Measurements from ENCODE around the gene NCOA3. TPM values are rescaled to one million over a fixed set of nuclear protein-coding genes. Genes with fewer than 3 reads are reported as not detected.

The NCOA3 gene
- total and polyA plus RNA-seq, 10 of the 15 experiments (the other 5 are each of a cell fraction or from before 2014, with no cell fraction given) = 16.9 to 96.2 (median 73.6) TPM

- TF ChIP-seq ZBED1 (IDR thresholded peaks at IDR 0.05; ENCODE audit: borderline replicate concordance) = no peak
- TF ChIP-seq CBX3 (IDR thresholded peaks at IDR 0.05; ENCODE audit: borderline replicate concordance, low read depth) = no peak
- TF ChIP-seq SIN3A (IDR thresholded peaks at IDR 0.05; ENCODE audit: low read depth, low read length) = no peak
- TF ChIP-seq HDGF (IDR thresholded peaks at IDR 0.05) = no peak
- TF ChIP-seq NRF1 (conservative IDR thresholded peaks at IDR 0.05; ENCODE audit: low read depth, low read length) = no peak
- TF ChIP-seq IKZF1 (conservative IDR thresholded peaks at IDR 0.05) = peak; percentile 23; the same call in 1 of the 2 replicates
- no peak for TF ChIP-seq BCL3 (IDR thresholded peaks at IDR 0.05; ENCODE audit: borderline replicate concordance, insufficient read depth, low read depth, low read length, poor library complexity, severe bottlenecking)
- TF ChIP-seq HDAC2 (IDR thresholded peaks at IDR 0.05) = no peak
- TF ChIP-seq HDAC6 (IDR thresholded peaks at IDR 0.05; ENCODE audit: unreplicated experiment) = no peak
- peak; percentile 43; the same call in 1 of the 2 replicates for TF ChIP-seq PAX5 (IDR thresholded peaks at IDR 0.05; ENCODE audit: borderline replicate concordance, low read depth, low read length)
- no peak for TF ChIP-seq ATF3 (IDR thresholded peaks at IDR 0.05; ENCODE audit: borderline replicate concordance, extremely low read depth, low read depth, low read length)
- TF ChIP-seq RAD21 (IDR thresholded peaks at IDR 0.05; ENCODE audit: insufficient read depth, low read depth, low read length) = no peak
- no peak for TF ChIP-seq RB1 (IDR thresholded peaks at IDR 0.05; ENCODE audit: borderline replicate concordance)
- TF ChIP-seq CREB1 (IDR thresholded peaks at IDR 0.05; ENCODE audit: low read depth) = no peak
- TF ChIP-seq KAT2A (conservative IDR thresholded peaks at IDR 0.05; ENCODE audit: control insufficient read depth, low read depth, low read length) = no peak
- TF ChIP-seq NFYA (IDR thresholded peaks at IDR 0.05; ENCODE audit: borderline replicate concordance, low read depth, low read length) = no peak
- no peak for TF ChIP-seq ZZZ3 (IDR thresholded peaks at IDR 0.05; ENCODE audit: control insufficient read depth, insufficient read length, low read depth)
- no peak for TF ChIP-seq POU2F2 (IDR thresholded peaks at IDR 0.05; ENCODE audit: borderline replicate concordance, low read depth, low read length)
- no peak for TF ChIP-seq KLF5 (IDR thresholded peaks at IDR 0.05; ENCODE audit: partially characterized antibody)
- TF ChIP-seq TCF7 (IDR thresholded peaks at IDR 0.05; ENCODE audit: borderline replicate concordance) = no peak
- no peak for TF ChIP-seq POLR2AphosphoS2 (IDR thresholded peaks at IDR 0.05; ENCODE audit: low read depth, low read length)
- 0 out of 2 replicates have a peak, but pooled peaks have one; percentile 19 for TF ChIP-seq ZNF687 (IDR thresholded peaks at IDR 0.05)
- no peak for TF ChIP-seq SUZ12 (IDR thresholded peaks at IDR 0.05; ENCODE audit: unreplicated experiment)
- peak; percentile 40; the same call in 1 of the 2 replicates for TF ChIP-seq CREM (IDR thresholded peaks at IDR 0.05; ENCODE audit: low read depth)
- TF ChIP-seq ELK1 (IDR thresholded peaks at IDR 0.05; ENCODE audit: low read depth, low read length) = no peak
These were observed 34.8 kb upstream of the NCOA3 start (continued) for GRCh38 chr20:47466704-47467459.

Measured in GM12878 (cell line).